ENCODE data around the gene ADD2. TPM values are rescaled to one million over a fixed set of nuclear protein-coding genes. Genes with fewer than 3 reads are reported as not detected.
"Not testable (repeated sequence)": the region's sequence is repeated elsewhere in the genome, so short reads cannot be mapped to it uniquely, and the experiment has no call there.

Gene ADD2
- total RNA-seq, 2 donors from 2014 or later = 14.8 to 53.0 TPM

- Histone ChIP-seq H3K9ac (ENCODE audit: extremely low read depth, low read length, poor library complexity, severe bottlenecking) (peak overlapping the region; percentile 9), H3K4me3 (ENCODE audit: low read length) (peak overlapping the region; percentile 30), H3K36me3 (ENCODE audit: control insufficient read depth, insufficient read depth, low read length) (no peaks in the 10 kb centered on the region), H3K27ac (ENCODE audit: low read depth, low read length) (no peak overlapping the region), H3K27me3 (ENCODE audit: control insufficient read depth, insufficient read depth, low read length, poor library complexity, severe bottlenecking) (no peaks in the 10 kb centered on the region), H3K9me3 (ENCODE audit: control insufficient read depth, low read length) (no peaks in the 10 kb centered on the region), H3K4me1 (ENCODE audit: control insufficient read depth, insufficient read depth, low read length) (peaks cover 8% of the 10 kb centered on the region)
- Mint-ChIP-seq H3K27me3 (ENCODE audit: insufficient read depth) (no peaks in the 10 kb centered on the region), H3K4me3 (no peak overlapping the region), H3K4me1 (peaks cover 20% of the 10 kb centered on the region), H3K36me3 (ENCODE audit: low read depth) (no peaks in the 10 kb centered on the region), H3K9me3 (peaks cover 7% of the 10 kb centered on the region), H3K27ac (peak overlapping the region; percentile 91)
- DNase-seq = peak; percentile 87
- 14 to 33% methylated on average over 1 to 13 of the region's 13 CpGs for WGBS, 2 experiments (ENCODE audit: insufficient coverage in 1 of 2, insufficient read length in 1 of 2)
- TF ChIP-seq CTCF (conservative IDR thresholded peaks at IDR 0.05) = no peak
Measured at GRCh38 chr2:70626254-70626990, 141.6 kb downstream of the ADD2 start.

- H3K27ac ChIP-seq (ENCODE audit: low read depth, low read length); H3K27me3 Mint-ChIP-seq (ENCODE audit: insufficient read depth); H3K4me3 ChIP-seq (ENCODE audit: low read length); H3K27ac Mint-ChIP-seq; H3K4me1 ChIP-seq (ENCODE audit: control insufficient read depth, insufficient read depth, low read length); H3K4me3 Mint-ChIP-seq; H3K36me3 ChIP-seq (ENCODE audit: control insufficient read depth, insufficient read depth, low read length); H3K9me3 ChIP-seq (ENCODE audit: control insufficient read depth, low read length); H3K36me3 Mint-ChIP-seq (ENCODE audit: low read depth); H3K9ac ChIP-seq (ENCODE audit: extremely low read depth, low read length, poor library complexity, severe bottlenecking); H3K27me3 ChIP-seq (ENCODE audit: control insufficient read depth, insufficient read depth, low read length, poor library complexity, severe bottlenecking); DNase-seq: not testable (repeated sequence)
- Mint-ChIP-seq H3K9me3 (peaks cover 21% of the 10 kb centered on the region), H3K4me1 (peaks cover 12% of the 10 kb centered on the region)
- 90 to 100% methylated on average over 1 to 6 of the region's 6 CpGs for WGBS, 2 experiments (ENCODE audit: insufficient coverage in 1 of 2, insufficient read length in 1 of 2)
Measured at GRCh38 chr2:70621536-70621935, 146.5 kb downstream of the ADD2 start.

GRCh38 chr2:70620020-70620419 is 148.0 kb downstream of the ADD2 start:
- H3K4me1 Mint-ChIP-seq = peaks cover 6% of the 10 kb centered on the region
- H3K9me3 Mint-ChIP-seq = peaks cover 21% of the 10 kb centered on the region
- no peak overlapping the region for H3K27ac Mint-ChIP-seq
- DNase-seq = peak; percentile 53
- Histone ChIP-seq H3K4me3 (ENCODE audit: low read length) (no peak overlapping the region), H3K9ac (ENCODE audit: extremely low read depth, low read length, poor library complexity, severe bottlenecking) (no peak overlapping the region), H3K4me1 (ENCODE audit: control insufficient read depth, insufficient read depth, low read length) (no peaks in the 10 kb centered on the region), H3K36me3 (ENCODE audit: control insufficient read depth, insufficient read depth, low read length) (no peaks in the 10 kb centered on the region), H3K27ac (ENCODE audit: low read depth, low read length) (no peak overlapping the region), H3K27me3 (ENCODE audit: control insufficient read depth, insufficient read depth, low read length, poor library complexity, severe bottlenecking) (no peaks in the 10 kb centered on the region), H3K9me3 (ENCODE audit: control insufficient read depth, low read length) (no peaks in the 10 kb centered on the region)
- TF ChIP-seq CTCF (conservative IDR thresholded peaks at IDR 0.05) = no peak
- no peak overlapping the region for H3K4me3 Mint-ChIP-seq
- peaks cover 4% of the 10 kb centered on the region for H3K27me3 Mint-ChIP-seq (ENCODE audit: insufficient read depth)
- H3K36me3 Mint-ChIP-seq (ENCODE audit: low read depth) = peaks cover 4% of the 10 kb centered on the region
- 78% methylated on average over 6 of the region's 6 CpGs for WGBS, 2 experiments (ENCODE audit: insufficient coverage in 1 of 2, insufficient read length in 1 of 2)
